D721Med (cell line): Measurements from ENCODE around the gene FHIP1A.

Source experiments
- DNase-seq: peaks from one replicate; pipeline ENCODE4 v3.0.0; 2011; ENCODE audit warnings: low spot score; ENCODE audit not compliant: insufficient read length
- FAIRE-seq: peaks from 2 replicates; lab custom pipeline; 2011; peaks lifted over from hg19 to GRCh38; lab: Jason Lieb, UNC
- CTCF ChIP-seq: IDR thresholded peaks from 2 replicates; pipeline ENCODE4 v1.5.1; 2012; ENCODE audit warnings: mild to moderate bottlenecking, control low read depth; ENCODE audit not compliant: insufficient read depth; ENCODE audit errors: missing control alignments

FHIP1A gene

GRCh38 chr4:151428346-151428745 is 19.4 kb downstream of the FHIP1A start:
- FAIRE-seq: no peak
- TF ChIP-seq CTCF: no peak

GRCh38 chr4:151429957-151430570 is 21.1 kb downstream of the FHIP1A start:
- TF ChIP-seq CTCF: no peak
- DNase-seq (no peak), FAIRE-seq (no peak)

More at GRCh38 chr4:151428346-151428745, 19.4 kb downstream of the FHIP1A start:
- DNase-seq: no peak

GRCh38 chr4:151430740-151431457 is 21.9 kb downstream of the FHIP1A start:
- FAIRE-seq (no peak), DNase-seq (no peak)
- TF ChIP-seq CTCF: no peak

GRCh38 chr4:151431728-151432127 is 22.8 kb downstream of the FHIP1A start:
- peak; percentile 6 for FAIRE-seq
- no peak for TF ChIP-seq CTCF
- no peak for DNase-seq

DNA sequence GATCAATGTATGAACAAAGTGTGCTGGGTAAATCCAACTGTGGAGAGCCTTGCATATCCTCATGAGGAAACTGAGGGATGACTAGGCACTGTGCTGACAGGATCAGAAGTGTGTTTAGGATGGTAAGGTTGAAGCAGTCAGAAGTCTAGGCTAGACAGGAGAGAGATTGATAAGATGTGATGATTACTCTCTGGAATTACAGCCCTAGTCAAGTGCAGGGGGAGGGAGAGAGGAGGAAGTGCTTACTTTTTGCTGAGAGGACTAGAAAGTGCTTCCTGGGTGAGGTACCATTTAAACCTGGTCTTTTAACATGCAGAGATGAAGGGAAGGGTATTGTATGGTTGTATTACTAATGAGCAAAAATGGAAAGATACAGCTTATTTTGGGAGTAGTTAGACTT is 23.7 kb downstream of the FHIP1A start:
- FAIRE-seq (no peak), DNase-seq (no peak)
- no peak for TF ChIP-seq CTCF

DNA sequence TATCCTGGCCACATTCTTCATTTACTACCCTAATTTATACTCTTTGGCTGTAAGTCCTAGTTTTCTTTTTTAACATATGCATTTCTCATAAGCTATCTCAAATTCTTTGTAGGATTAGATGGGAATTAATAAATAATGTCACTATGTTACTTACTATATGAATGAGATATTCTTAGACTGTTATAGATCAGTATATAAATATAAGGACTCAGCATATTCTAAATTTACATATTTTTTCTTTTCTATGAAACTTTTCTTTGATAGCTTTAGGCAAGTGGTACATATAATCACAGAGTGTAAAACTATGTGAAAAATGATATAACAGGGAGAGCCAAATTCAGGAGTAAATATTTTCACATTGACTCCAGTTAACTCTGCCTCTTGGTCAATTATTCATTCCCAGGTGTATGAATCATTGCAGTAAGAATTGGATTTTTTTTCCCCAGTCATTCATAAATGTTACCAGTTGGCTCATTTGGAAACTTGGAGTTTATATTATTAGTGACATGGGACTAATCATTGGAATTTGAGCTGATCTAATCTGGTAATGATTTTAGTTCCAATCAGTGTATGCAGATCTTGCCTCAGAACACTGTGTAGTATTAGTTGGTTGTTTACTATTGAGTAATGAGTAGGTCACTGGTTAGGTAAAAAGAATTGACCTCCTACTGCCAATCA is 25.3 kb downstream of the FHIP1A start:
- TF ChIP-seq CTCF: no peak
- no peak for FAIRE-seq
- DNase-seq: no peak
